K562 (cell line): ENCODE measurements around the gene RINL. TPM values are rescaled to one million over a fixed set of nuclear protein-coding genes. Genes with fewer than 3 reads are reported as not detected.

Source experiments
- DPF2 ChIP-seq: fragments of 450-650 bp; IDR thresholded peaks from 2 replicates; pipeline ENCODE4 v1.6.1; 2016
- E2F3 ChIP-seq: fragments of 250-450 bp; sonication (Bioruptor Pico); IDR thresholded peaks from 2 replicates; pipeline ENCODE4 v1.4.0; 2020; ENCODE audit warnings: mild to moderate bottlenecking
- ESRRB ChIP-seq: fragments of 250-450 bp; sonication (Bioruptor Pico); IDR thresholded peaks from 2 replicates; pipeline ENCODE4 v1.5.0; 2020; ENCODE audit warnings: mild to moderate bottlenecking, moderate library complexity, borderline replicate concordance
- EZH2 ChIP-seq: IDR thresholded peaks from 2 replicates; pipeline ENCODE4 v1.6.1; 2012; ENCODE audit warnings: low read depth, mild to moderate bottlenecking, inconsistent platforms, low read length, borderline replicate concordance
- MYC ChIP-seq, 2 experiments: fragments of 250-450 bp in 1 of 2; sonication (Bioruptor Pico) in 1 of 2; IDR thresholded peaks; 2 replicates each; pipeline versions ENCODE4 v1.5.1 to v1.6.1; 2012 to 2021; ENCODE audit warnings: low read depth in 2 of 2, borderline replicate concordance in 1 of 2, improper control_type of control experiment in 1 of 2, low read length in 1 of 2, mild to moderate bottlenecking in 1 of 2, moderate library complexity in 1 of 2
- NR1H2 ChIP-seq: sonication (generic); formaldehyde crosslinking; IDR thresholded peaks from 2 replicates; pipeline ENCODE4 v1.4.0; 2020; ENCODE audit warnings: mild to moderate bottlenecking, missing genetic modification reagents
- SETDB1 ChIP-seq: IDR thresholded peaks from one replicate; pipeline ENCODE4 v1.6.1; 2012; ENCODE audit warnings: low read length, control low read depth, inconsistent platforms
- TEAD1 ChIP-seq, 2 experiments: fragments of 450-650 bp in 1 of 2; sonication (generic) in 1 of 2; formaldehyde crosslinking; IDR thresholded peaks; 2 replicates each; pipeline versions ENCODE4 v1.4.0 to v1.8.0; 2020 to 2022; ENCODE audit warnings: mild to moderate bottlenecking in 2 of 2, missing genetic modification reagents in 1 of 2
- ZNF311 ChIP-seq: fragments of 250-450 bp; sonication (Bioruptor Pico); IDR thresholded peaks from 2 replicates; pipeline ENCODE4 v1.4.0; 2020; ENCODE audit warnings: mild to moderate bottlenecking, moderate library complexity
- polyA plus RNA-seq, 8 experiments: library from polyadenylated mRNA; depleted of rRNA in 4 of 8; stranded (reverse) in 5 of 8; unstranded in 3 of 8; fragments of >200 nt; fragmentation: Nextera tagmentation in 2 of 8; fragmentation: Illumina TruSeq in 1 of 8; extraction: Ambion mirVana in 2 of 8; extraction: Trizol in 1 of 8; gene quantifications; 2 replicates each; pipeline versions ENCODE4 v1.2.1 to v1.2.3, GENCODE V29; 2011 to 2014; ENCODE audit warnings: inconsistent platforms in 1 of 8, missing spikeins in 1 of 8
- total RNA-seq, 7 experiments: library from RNA; depleted of rRNA in 6 of 7; stranded (reverse); fragments of >200 nt in 6 of 7; fragmentation: Illumina TruSeq in 2 of 7; extraction: Trizol in 2 of 7; gene quantifications; 2 replicates each; pipeline versions ENCODE4 v1.2.1 to v1.2.3, GENCODE V29; 2011 to 2021; ENCODE audit warnings: low replicate concordance in 1 of 7
- TF ChIP-seq, protein P1 (sequence below): fragments of 450-650 bp; IDR thresholded peaks from 2 replicates; pipeline ENCODE4 v1.6.1; 2016; ENCODE audit warnings: missing biosample characterization, missing genetic modification characterization
- TF ChIP-seq, protein P2 (sequence below), 2 experiments: fragments of 450-650 bp in 1 of 2; sonication (generic) in 1 of 2; formaldehyde crosslinking in 1 of 2; IDR thresholded peaks; 2 replicates each; pipeline versions ENCODE4 v1.7.1 to v1.9.0; 2016 to 2022; ENCODE audit warnings: inconsistent platforms in 1 of 2, mild to moderate bottlenecking in 1 of 2, missing genetic modification reagents in 1 of 2
- TF ChIP-seq, protein P3 (sequence below): IDR thresholded peaks from 2 replicates; pipeline ENCODE4 v1.6.1; 2016; ENCODE audit warnings: missing genetic modification characterization, missing compliant biosample characterization

The RINL gene
- total and polyA plus RNA-seq, 9 of the 15 experiments (the other 6 are each of a cell fraction or from before 2014, with no cell fraction given), result 0.82 to 10.9 (median 4.9) TPM

DNA sequence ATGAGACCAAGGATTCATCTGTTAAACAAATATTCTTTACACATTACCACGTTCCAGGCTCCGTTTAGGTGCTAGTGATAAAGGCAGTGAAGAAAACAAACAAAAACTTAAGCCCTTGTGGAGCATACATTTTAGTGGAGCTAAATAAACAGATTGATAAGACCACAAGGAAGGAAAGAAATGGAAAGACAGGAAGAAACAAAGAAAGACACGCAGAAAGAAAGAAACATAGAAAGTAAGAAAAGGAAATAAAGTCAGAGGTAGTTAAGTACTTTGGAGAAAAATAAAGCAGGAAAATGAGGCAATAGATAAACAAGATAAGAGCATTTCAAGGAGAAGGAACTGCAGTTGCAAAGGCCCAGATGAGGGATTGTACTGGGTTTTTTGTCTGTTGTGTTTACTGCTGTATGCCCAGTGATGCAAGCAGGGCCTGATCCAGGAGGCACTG, 22.7 kb upstream of the RINL start (continued):
- TF ChIP-seq NR1H2 (CRISPR knock-in tag), result no peak
- TF ChIP-seq MYC (IDR thresholded peaks at IDR 0.05; ENCODE audit: low read depth, low read length), result no peak
- no peak for TF ChIP-seq MYC (CRISPR knock-in tag; IDR thresholded peaks at IDR 0.05; ENCODE audit: borderline replicate concordance, low read depth)
- TF ChIP-seq E2F3 (CRISPR knock-in tag), result no peak
- TF ChIP-seq DPF2, result peak; percentile 77
- TF ChIP-seq, protein P1, sequence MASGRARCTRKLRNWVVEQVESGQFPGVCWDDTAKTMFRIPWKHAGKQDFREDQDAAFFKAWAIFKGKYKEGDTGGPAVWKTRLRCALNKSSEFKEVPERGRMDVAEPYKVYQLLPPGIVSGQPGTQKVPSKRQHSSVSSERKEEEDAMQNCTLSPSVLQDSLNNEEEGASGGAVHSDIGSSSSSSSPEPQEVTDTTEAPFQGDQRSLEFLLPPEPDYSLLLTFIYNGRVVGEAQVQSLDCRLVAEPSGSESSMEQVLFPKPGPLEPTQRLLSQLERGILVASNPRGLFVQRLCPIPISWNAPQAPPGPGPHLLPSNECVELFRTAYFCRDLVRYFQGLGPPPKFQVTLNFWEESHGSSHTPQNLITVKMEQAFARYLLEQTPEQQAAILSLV (tag), result peak; percentile 20; the same call in 1 of the 2 replicates
- TF ChIP-seq TEAD1 (CRISPR knock-in tag; IDR thresholded peaks at IDR 0.05), result no peak
- no peak for TF ChIP-seq SETDB1
- TF ChIP-seq, protein P2, sequence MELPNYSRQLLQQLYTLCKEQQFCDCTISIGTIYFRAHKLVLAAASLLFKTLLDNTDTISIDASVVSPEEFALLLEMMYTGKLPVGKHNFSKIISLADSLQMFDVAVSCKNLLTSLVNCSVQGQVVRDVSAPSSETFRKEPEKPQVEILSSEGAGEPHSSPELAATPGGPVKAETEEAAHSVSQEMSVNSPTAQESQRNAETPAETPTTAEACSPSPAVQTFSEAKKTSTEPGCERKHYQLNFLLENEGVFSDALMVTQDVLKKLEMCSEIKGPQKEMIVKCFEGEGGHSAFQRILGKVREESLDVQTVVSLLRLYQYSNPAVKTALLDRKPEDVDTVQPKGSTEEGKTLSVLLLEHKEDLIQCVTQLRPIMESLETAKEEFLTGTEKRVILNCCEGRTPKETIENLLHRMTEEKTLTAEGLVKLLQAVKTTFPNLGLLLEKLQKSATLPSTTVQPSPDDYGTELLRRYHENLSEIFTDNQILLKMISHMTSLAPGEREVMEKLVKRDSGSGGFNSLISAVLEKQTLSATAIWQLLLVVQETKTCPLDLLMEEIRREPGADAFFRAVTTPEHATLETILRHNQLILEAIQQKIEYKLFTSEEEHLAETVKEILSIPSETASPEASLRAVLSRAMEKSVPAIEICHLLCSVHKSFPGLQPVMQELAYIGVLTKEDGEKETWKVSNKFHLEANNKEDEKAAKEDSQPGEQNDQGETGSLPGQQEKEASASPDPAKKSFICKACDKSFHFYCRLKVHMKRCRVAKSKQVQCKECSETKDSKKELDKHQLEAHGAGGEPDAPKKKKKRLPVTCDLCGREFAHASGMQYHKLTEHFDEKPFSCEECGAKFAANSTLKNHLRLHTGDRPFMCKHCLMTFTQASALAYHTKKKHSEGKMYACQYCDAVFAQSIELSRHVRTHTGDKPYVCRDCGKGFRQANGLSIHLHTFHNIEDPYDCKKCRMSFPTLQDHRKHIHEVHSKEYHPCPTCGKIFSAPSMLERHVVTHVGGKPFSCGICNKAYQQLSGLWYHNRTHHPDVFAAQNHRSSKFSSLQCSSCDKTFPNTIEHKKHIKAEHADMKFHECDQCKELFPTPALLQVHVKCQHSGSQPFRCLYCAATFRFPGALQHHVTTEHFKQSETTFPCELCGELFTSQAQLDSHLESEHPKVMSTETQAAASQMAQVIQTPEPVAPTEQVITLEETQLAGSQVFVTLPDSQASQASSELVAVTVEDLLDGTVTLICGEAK (IDR thresholded peaks at IDR 0.05), result peak; percentile 39; the same call in 1 of the 2 replicates
- TF ChIP-seq, protein P2 (CRISPR knock-in tag; IDR thresholded peaks at IDR 0.05), result no peak
- TF ChIP-seq, protein P3, sequence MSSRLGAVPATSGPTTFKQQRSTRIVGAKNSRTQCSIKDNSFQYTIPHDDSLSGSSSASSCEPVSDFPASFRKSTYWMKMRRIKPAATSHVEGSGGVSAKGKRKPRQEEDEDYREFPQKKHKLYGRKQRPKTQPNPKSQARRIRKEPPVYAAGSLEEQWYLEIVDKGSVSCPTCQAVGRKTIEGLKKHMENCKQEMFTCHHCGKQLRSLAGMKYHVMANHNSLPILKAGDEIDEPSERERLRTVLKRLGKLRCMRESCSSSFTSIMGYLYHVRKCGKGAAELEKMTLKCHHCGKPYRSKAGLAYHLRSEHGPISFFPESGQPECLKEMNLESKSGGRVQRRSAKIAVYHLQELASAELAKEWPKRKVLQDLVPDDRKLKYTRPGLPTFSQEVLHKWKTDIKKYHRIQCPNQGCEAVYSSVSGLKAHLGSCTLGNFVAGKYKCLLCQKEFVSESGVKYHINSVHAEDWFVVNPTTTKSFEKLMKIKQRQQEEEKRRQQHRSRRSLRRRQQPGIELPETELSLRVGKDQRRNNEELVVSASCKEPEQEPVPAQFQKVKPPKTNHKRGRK (tag), result peak; percentile 80
- no peak for TF ChIP-seq ESRRB (CRISPR knock-in tag)
- no peak for TF ChIP-seq EZH2
- TF ChIP-seq ZNF311 (CRISPR knock-in tag), result no peak
